B cell (primary cell): ENCODE results near the gene MAPK1. TPM values are rescaled to one million over a fixed set of nuclear protein-coding genes. Genes with fewer than 3 reads are reported as not detected.

ENCODE experiments used
- ATAC-seq: fragments of 200-7000 bp; cut with Tn5 transposase; one replicate; pipeline ENCODE4 v1.10.0; 2021; ENCODE audit warnings: low read depth, mild to moderate bottlenecking, moderate number of reproducible peaks, moderate library complexity
- CTCF ChIA-PET: fragments of 350-600 bp; sonication (Branson Sonifier 250); formaldehyde crosslinking; loops from one replicate; lab custom pipeline; 2021; ENCODE audit warnings: antibody characterized with exemption, inconsistent platforms; lab: Charles Lee
- POLR2A ChIA-PET: fragments of 350-600 bp; sonication (Branson Sonifier 250); formaldehyde crosslinking; loops from one replicate; lab custom pipeline; 2021; ENCODE audit warnings: antibody characterized with exemption; lab: Charles Lee
- DNase-seq: peaks from one replicate; pipeline ENCODE4 v3.0.0; 2013
- H2AFZ ChIP-seq: 2 replicates; pipeline ENCODE4 v1.6.1; 2012; ENCODE audit warnings: mild to moderate bottlenecking, low read depth, low read length; ENCODE audit not compliant: insufficient read depth, poor library complexity, severe bottlenecking
- H3K27ac ChIP-seq, 2 donors: 1 replicate in 1 of 2; 2 replicates in 1 of 2; pipeline ENCODE4 v1.5.1; 2012 to 2013; ENCODE audit warnings: low read length in 2 of 2, mild to moderate bottlenecking in 2 of 2, moderate library complexity in 1 of 2
- H3K27me3 ChIP-seq, 4 experiments: fragments of 200-600 bp in 1 of 4; sonication (generic) in 1 of 4; replicated peaks in 1 of 4; 1 replicate in 2 of 4; 2 replicates in 2 of 4; pipeline versions ENCODE4 v1.6.1 to v1.7.0; 2013 to 2016; ENCODE audit warnings: low read length in 3 of 4, mild to moderate bottlenecking in 2 of 4, mixed read lengths in 1 of 4, moderate library complexity in 1 of 4; ENCODE audit not compliant: insufficient read depth in 4 of 4, control insufficient read depth in 3 of 4; ENCODE audit errors: control extremely low read depth in 1 of 4
- H3K36me3 ChIP-seq, 2 experiments: replicated peaks in 1 of 2; 1 replicate in 1 of 2; 2 replicates in 1 of 2; pipeline versions ENCODE4 v1.6.1 to v1.7.1; 2013; ENCODE audit warnings: low read length in 1 of 2; ENCODE audit not compliant: insufficient read depth in 2 of 2, control insufficient read depth in 1 of 2; ENCODE audit errors: control extremely low read depth in 1 of 2, extremely low read depth in 1 of 2
- H3K4me1 ChIP-seq, 2 donors: fragments of 200-600 bp in 1 of 2; sonication (generic) in 1 of 2; 1 replicate in 1 of 2; 2 replicates in 1 of 2; pipeline versions ENCODE4 v1.5.1 to v1.6.1; 2013 to 2017; ENCODE audit warnings: low read length in 2 of 2; ENCODE audit not compliant: control insufficient read depth in 2 of 2, insufficient read depth in 2 of 2
- H3K4me2 ChIP-seq: replicated peaks from 2 replicates; pipeline ENCODE3; 2012; ENCODE audit warnings: mild to moderate bottlenecking, low read depth, low read length; ENCODE audit not compliant: poor library complexity, severe bottlenecking
- H3K4me3 ChIP-seq, 5 experiments: fragments of 200-600 bp in 1 of 5; sonication (generic) in 1 of 5; 1 replicate in 3 of 5; 2 replicates in 2 of 5; pipeline versions ENCODE4 v1.5.1 to v1.7.0; 2011 to 2016; ENCODE audit warnings: low read length in 4 of 5, mild to moderate bottlenecking in 4 of 5, low read depth in 2 of 5, control low read depth in 1 of 5, moderate library complexity in 1 of 5; ENCODE audit not compliant: insufficient read depth in 1 of 5; ENCODE audit errors: control extremely low read depth in 1 of 5, extremely low read depth in 1 of 5
- H3K79me2 ChIP-seq: fragments of 200-600 bp; sonication (generic); one replicate; pipeline ENCODE4 v1.6.0; 2016; ENCODE audit warnings: low read length; ENCODE audit not compliant: control insufficient read depth, insufficient read depth
- H3K9ac ChIP-seq: fragments of 200-600 bp; sonication (generic); 2 replicates; pipeline ENCODE4 v1.6.1; 2017; ENCODE audit warnings: mild to moderate bottlenecking, low read length, moderate library complexity
- H3K9me3 ChIP-seq, 3 donors: one replicate each; pipeline versions ENCODE4 v1.6.1 to v1.7.1; 2013; ENCODE audit warnings: low read length in 2 of 3; ENCODE audit not compliant: control insufficient read depth in 2 of 3, insufficient read depth in 1 of 3; ENCODE audit errors: control extremely low read depth in 1 of 3
- H4K20me1 ChIP-seq: 2 replicates; pipeline ENCODE4 v1.6.0; 2012; ENCODE audit warnings: mild to moderate bottlenecking, low read length; ENCODE audit not compliant: insufficient read depth, control insufficient read depth, poor library complexity, severe bottlenecking
- H3K27ac Mint-ChIP-seq: one replicate; pipeline ENCODE4 v1.8.0; 2021; ENCODE audit warnings: mixed read lengths
- H3K27me3 Mint-ChIP-seq: one replicate; pipeline ENCODE4 v1.8.0; 2021; ENCODE audit warnings: mixed read lengths
- H3K4me1 Mint-ChIP-seq: one replicate; pipeline ENCODE4 v1.8.0; 2021; ENCODE audit warnings: mixed read lengths
- H3K4me3 Mint-ChIP-seq: one replicate; pipeline ENCODE4 v1.8.0; 2021; ENCODE audit warnings: mixed read lengths
- H3K9me3 Mint-ChIP-seq: one replicate; pipeline ENCODE4 v1.8.0; 2022; ENCODE audit warnings: mixed read lengths; ENCODE audit not compliant: insufficient read depth
- CTCF ChIP-seq: fragments of 200-600 bp; IDR thresholded peaks from one replicate; pipeline ENCODE4 v1.8.0; 2022; ENCODE audit warnings: antibody characterized with exemption, mild to moderate bottlenecking
- EZH2 ChIP-seq: IDR thresholded peaks from 2 replicates; pipeline ENCODE4 v1.6.1; 2012; ENCODE audit warnings: borderline replicate concordance, low read depth, mild to moderate bottlenecking, moderate library complexity, low read length; ENCODE audit not compliant: insufficient read depth, poor library complexity, severe bottlenecking
- WGBS: methylation state at CpG from one replicate; pipeline ENCODE4 v1.1.5; 2013; ENCODE audit warnings: missing lambda C conversion rate; ENCODE audit not compliant: insufficient coverage; 5-methylcytosine and 5-hydroxymethylcytosine counted together
- intact Hi-C: fragments of 100-400 bp; cut with micrococcal nuclease; formaldehyde crosslinking; loops from one replicate; pipeline ENCODE4 v1.10.0; 2022
- polyA plus RNA-seq: library from polyadenylated mRNA; depleted of rRNA; stranded (reverse); fragments of >200 nt; gene quantifications from 2 replicates; pipeline ENCODE4 v1.2.3, GENCODE V29; 2012
- total RNA-seq, 2 donors: library from RNA; stranded (reverse); fragments of 120-200 nt in 1 of 2; gene quantifications; 1 replicate in 1 of 2; 2 replicates in 1 of 2; pipeline versions ENCODE4 v1.2.3 to v1.2.4, GENCODE V29; 2013 to 2022

The MAPK1 gene
- total and polyA plus RNA-seq, 2 donors (not counting 1 experiment from before 2014, with no cell fraction given): 24.0 to 155 TPM

DNA sequence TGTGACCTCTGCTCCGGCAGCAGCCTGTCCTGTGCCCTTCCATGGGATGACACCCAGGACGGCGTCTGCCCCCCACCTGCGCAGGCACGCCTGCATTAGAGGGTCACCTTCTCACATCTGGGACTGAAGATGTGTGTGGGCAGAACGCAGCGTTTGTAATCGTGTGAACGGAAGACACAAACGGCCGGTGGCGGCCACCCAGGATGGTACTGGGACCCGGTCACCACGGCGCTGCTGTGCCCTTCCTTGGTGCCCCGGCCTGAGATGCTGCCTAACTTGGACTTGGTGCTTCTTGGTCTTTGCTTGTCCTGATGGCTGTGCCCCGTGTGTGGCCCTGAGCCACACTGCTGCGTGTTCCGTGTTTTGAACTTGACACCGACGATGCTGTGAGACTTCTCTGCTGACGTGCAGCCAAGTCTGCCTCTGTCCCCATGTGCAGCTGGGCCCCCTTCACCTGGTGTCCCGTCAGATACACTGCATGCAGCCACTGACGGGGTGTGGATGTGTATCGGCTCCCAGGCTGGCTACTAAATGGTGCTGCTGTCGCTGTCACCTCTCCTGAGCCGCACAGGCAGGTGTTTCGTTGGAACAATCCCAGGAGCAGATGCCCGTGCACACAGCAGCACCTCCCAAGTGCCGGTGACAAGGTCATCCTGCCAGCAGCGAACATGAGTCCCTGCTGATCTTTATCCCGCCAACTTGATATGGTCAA, 153.2 kb downstream of the MAPK1 start:
- no peaks in the 10 kb centered on the region for H3K27me3 ChIP-seq
- Mint-ChIP-seq H3K4me1 (peaks cover 17% of the 10 kb centered on the region), H3K27me3 (no peaks in the 10 kb centered on the region), H3K27ac (no peak overlapping the region), H3K4me3 (no peak overlapping the region), H3K9me3 (no peaks in the 10 kb centered on the region)
- H2AFZ ChIP-seq: no peak overlapping the region
- peaks cover 12% of the 10 kb centered on the region for H4K20me1 ChIP-seq
- H3K4me2 ChIP-seq: no peak overlapping the region
- H3K9ac ChIP-seq: no peak overlapping the region
- no peaks in the 10 kb centered on the region for H3K9me3 ChIP-seq
- H3K79me2 ChIP-seq: peaks cover 36% of the 10 kb centered on the region
- no peak overlapping the region for H3K4me3 ChIP-seq
- no peak for DNase-seq
- intact Hi-C loops: no loop called here
- TF ChIP-seq CTCF (no peak), EZH2 (no peak)
- POLR2A ChIA-PET: no interaction called here
- ATAC-seq: no peak
- CTCF ChIA-PET: interaction anchor here (0.6 to 4.2 kb wide), 8 partner anchors 12 to 239 kb away, joined by 3 to 52 read pairs (median 4); partner anchors contain the start of gene PPM1F
- peaks cover 7 to 12% of the 10 kb centered on the region in 2 donors for H3K4me1 ChIP-seq
- 98% methylated on average over 30 of the region's 32 CpGs for WGBS
- H3K27ac ChIP-seq: no peak overlapping the region
- H3K36me3 ChIP-seq: peaks cover under 1 to 13% of the 10 kb centered on the region in 2 experiments
